Smooth muscle cell (in vitro differentiated cells): ENCODE results near the gene ZBTB32. TPM values are rescaled to one million over a fixed set of nuclear protein-coding genes. Genes with fewer than 3 reads are reported as not detected.

Source experiments
- DNase-seq: peaks from one replicate; lab custom pipeline; 2025; ENCODE audit not compliant: unreplicated experiment; lab: John Stamatoyannopoulos, UW
- H2AFZ ChIP-seq: fragments of 200-600 bp; sonication (generic); 2 replicates; pipeline ENCODE4 v1.6.0; 2016; ENCODE audit warnings: antibody characterized with exemption, low read depth, mild to moderate bottlenecking
- H3F3A ChIP-seq: fragments of 200-600 bp; sonication (generic); 2 replicates; pipeline ENCODE4 v1.6.0; 2017; ENCODE audit warnings: antibody characterized with exemption, low read depth
- H3K27ac ChIP-seq: fragments of 200-600 bp; sonication (generic); 2 replicates; pipeline ENCODE4 v1.5.1; 2016; ENCODE audit warnings: low read depth, mild to moderate bottlenecking
- H3K27me3 ChIP-seq: fragments of 200-600 bp; sonication (generic); 2 replicates; pipeline ENCODE4 v1.6.1; 2016; ENCODE audit warnings: low read depth, mild to moderate bottlenecking
- H3K36me3 ChIP-seq: fragments of 200-600 bp; sonication (generic); 2 replicates; pipeline ENCODE4 v1.5.1; 2016; ENCODE audit warnings: low read depth
- H3K4me1 ChIP-seq: fragments of 200-600 bp; sonication (generic); 2 replicates; pipeline ENCODE4 v1.5.1; 2016; ENCODE audit warnings: low read depth
- H3K4me2 ChIP-seq: fragments of 200-600 bp; sonication (generic); 2 replicates; pipeline ENCODE4 v1.6.0; 2016; ENCODE audit warnings: mild to moderate bottlenecking
- H3K4me3 ChIP-seq: fragments of 200-600 bp; sonication (generic); 2 replicates; pipeline ENCODE4 v1.5.1; 2016; ENCODE audit warnings: mild to moderate bottlenecking
- H3K79me2 ChIP-seq: fragments of 200-600 bp; sonication (generic); 2 replicates; pipeline ENCODE4 v1.6.0; 2016; ENCODE audit warnings: low read depth, mild to moderate bottlenecking
- H3K9ac ChIP-seq: fragments of 200-600 bp; sonication (generic); 2 replicates; pipeline ENCODE4 v1.6.0; 2016; ENCODE audit warnings: low read depth
- H3K9me3 ChIP-seq: fragments of 200-600 bp; sonication (generic); replicated peaks from 2 replicates; pipeline ENCODE4 v1.5.1; 2016; ENCODE audit warnings: low read depth
- H4K20me1 ChIP-seq: fragments of 200-600 bp; sonication (generic); 2 replicates; pipeline ENCODE4 v1.6.0; 2016; ENCODE audit warnings: low read depth
- WGBS: methylation state at CpG from one replicate; pipeline ENCODE4 v1.1.7; 2016; ENCODE audit warnings: low lambda C conversion rate; 5-methylcytosine and 5-hydroxymethylcytosine counted together
- polyA plus RNA-seq: library from polyadenylated mRNA; unstranded; fragments of >200 nt; fragmentation: Nextera tagmentation; extraction: Ambion mirVana; gene quantifications from 2 replicates; pipeline ENCODE4 v1.2.1, GENCODE V29; 2016
- total RNA-seq: library from RNA; depleted of rRNA; stranded (reverse); fragments of >200 nt; gene quantifications from 2 replicates; pipeline ENCODE4 v1.2.3, GENCODE V29; 2014
- TF ChIP-seq, protein P1 (sequence below): fragments of 200-600 bp; sonication (generic); IDR thresholded peaks from 2 replicates; pipeline ENCODE4 v1.5.1; 2017; ENCODE audit warnings: borderline replicate concordance, mild to moderate bottlenecking, antibody characterized with exemption; ENCODE audit not compliant: insufficient read depth, poor library complexity, severe bottlenecking

Gene ZBTB32
- total and polyA plus RNA-seq, 2 experiments from 2014 or later = 1.3 TPM; not detected in 1

DNA sequence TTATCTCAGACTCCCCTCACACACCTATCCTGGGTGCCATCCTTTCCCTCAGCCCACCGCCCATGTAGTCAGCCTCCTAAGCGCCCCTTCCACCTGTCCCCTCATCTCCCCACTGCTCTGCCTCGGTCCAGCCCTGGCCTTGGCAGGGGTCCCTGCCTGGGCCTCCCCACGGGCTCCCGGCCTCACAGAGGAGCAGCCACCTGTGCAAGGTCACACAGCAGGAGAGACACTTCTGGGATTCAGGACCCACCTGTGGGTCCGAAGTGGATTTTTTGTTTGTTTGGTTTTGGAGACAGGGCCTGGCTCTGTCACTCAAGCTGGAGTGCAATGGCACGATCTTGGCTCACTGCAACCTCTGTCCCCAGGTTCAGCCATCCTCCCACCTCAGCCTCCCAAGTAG is 38.8 kb upstream of the ZBTB32 start:
- Histone ChIP-seq H3K27ac (no peak overlapping the region), H3F3A (no peaks in the 10 kb centered on the region), H3K4me3 (no peak overlapping the region), H4K20me1 (peaks cover 4% of the 10 kb centered on the region), H3K27me3 (no peaks in the 10 kb centered on the region), H3K79me2 (no peaks in the 10 kb centered on the region), H3K36me3 (no peaks in the 10 kb centered on the region), H3K9me3 (no peaks in the 10 kb centered on the region), H3K4me1 (no peaks in the 10 kb centered on the region), H2AFZ (no peak overlapping the region), H3K4me2 (no peak overlapping the region), H3K9ac (no peak overlapping the region)
- TF ChIP-seq, protein P1, sequence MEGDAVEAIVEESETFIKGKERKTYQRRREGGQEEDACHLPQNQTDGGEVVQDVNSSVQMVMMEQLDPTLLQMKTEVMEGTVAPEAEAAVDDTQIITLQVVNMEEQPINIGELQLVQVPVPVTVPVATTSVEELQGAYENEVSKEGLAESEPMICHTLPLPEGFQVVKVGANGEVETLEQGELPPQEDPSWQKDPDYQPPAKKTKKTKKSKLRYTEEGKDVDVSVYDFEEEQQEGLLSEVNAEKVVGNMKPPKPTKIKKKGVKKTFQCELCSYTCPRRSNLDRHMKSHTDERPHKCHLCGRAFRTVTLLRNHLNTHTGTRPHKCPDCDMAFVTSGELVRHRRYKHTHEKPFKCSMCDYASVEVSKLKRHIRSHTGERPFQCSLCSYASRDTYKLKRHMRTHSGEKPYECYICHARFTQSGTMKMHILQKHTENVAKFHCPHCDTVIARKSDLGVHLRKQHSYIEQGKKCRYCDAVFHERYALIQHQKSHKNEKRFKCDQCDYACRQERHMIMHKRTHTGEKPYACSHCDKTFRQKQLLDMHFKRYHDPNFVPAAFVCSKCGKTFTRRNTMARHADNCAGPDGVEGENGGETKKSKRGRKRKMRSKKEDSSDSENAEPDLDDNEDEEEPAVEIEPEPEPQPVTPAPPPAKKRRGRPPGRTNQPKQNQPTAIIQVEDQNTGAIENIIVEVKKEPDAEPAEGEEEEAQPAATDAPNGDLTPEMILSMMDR = no peak
- 98% methylated on average over 7 of the region's 7 CpGs for whole genome bisulfite sequencing
- no peak for DNase-seq

- H2AFZ ChIP-seq = no peak within 1 kb of the TSS
- no peaks in the 10 kb centered on the region for H3K79me2 ChIP-seq
- peaks cover 4% of the 10 kb centered on the region for H4K20me1 ChIP-seq
- no peaks in the 10 kb centered on the region for H3K27me3 ChIP-seq
- H3K9ac ChIP-seq = no peak within 1 kb of the TSS
- no peaks in the 10 kb centered on the region for H3F3A ChIP-seq
- H3K9me3 ChIP-seq = no peaks in the 10 kb centered on the region
- 85% methylated on average over 16 of the region's 16 CpGs for WGBS
- no peak within 1 kb of the TSS for H3K27ac ChIP-seq
- no peak for DNase-seq
- TF ChIP-seq, protein P1 = no peak
- H3K4me2 ChIP-seq = no peak within 1 kb of the TSS
- H3K4me3 ChIP-seq = no peak within 1 kb of the TSS
- H3K36me3 ChIP-seq = no peaks in the 10 kb centered on the region
- no peaks in the 10 kb centered on the region for H3K4me1 ChIP-seq
These were observed 38.0 kb upstream of the ZBTB32 start, which contains the start of gene UPK1A for GRCh38 chr19:35666251-35666913. UPK1A (plus strand) TSS chr19:35666517; CDS start chr19:35666813, 296 bp downstream.

DNA sequence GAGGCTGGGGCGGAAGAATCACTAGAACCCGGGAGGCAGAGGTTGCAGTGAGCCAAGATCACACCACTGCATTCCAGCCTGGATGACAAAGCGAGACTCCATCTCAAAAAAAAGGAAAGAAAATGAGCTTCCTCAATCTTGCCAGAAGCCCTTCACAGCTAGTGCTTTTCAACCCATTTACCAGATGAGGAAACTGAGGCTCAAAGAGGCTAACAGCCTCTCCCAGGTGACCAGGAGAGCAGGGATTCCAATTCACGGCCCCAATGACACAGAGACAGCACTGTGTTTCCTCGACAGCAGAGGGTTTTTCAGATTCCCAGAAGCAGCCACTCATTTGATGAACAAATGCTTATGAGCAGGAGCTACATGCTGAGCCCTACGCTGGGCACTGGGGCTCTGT is 34.8 kb upstream of the ZBTB32 start:
- Histone ChIP-seq H3F3A (no peaks in the 10 kb centered on the region), H2AFZ (no peak overlapping the region), H3K79me2 (no peaks in the 10 kb centered on the region), H3K36me3 (no peaks in the 10 kb centered on the region), H3K4me3 (no peak overlapping the region), H3K4me2 (no peak overlapping the region), H3K4me1 (no peaks in the 10 kb centered on the region), H4K20me1 (peaks cover 4% of the 10 kb centered on the region), H3K9ac (no peak overlapping the region), H3K27me3 (no peaks in the 10 kb centered on the region), H3K9me3 (no peaks in the 10 kb centered on the region), H3K27ac (no peak overlapping the region)
- TF ChIP-seq, protein P1 = no peak
- no peak for DNase-seq
- WGBS = 86% methylated on average over 6 of the region's 6 CpGs

DNA sequence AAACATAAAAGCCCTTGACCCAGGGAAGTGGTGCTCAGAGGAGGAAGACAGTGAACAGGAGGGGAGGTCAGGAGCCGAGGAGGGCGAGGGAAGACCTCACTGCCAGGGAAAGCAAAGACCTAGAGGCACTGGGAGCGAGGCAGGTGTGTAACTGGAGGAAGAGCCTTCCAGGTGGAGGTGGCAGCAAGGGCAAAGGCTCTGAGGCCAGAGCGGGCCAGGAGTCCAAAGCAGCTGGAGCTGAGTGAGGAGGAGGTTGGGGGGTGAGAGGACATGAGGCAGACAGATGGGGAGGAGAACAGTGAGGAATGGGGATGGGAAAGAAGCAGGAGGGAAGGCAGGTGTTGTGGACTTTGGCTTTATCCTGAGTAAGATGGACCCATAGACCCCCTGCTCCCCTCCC is 34.4 kb upstream of the ZBTB32 start:
- Histone ChIP-seq H3K4me1 (no peaks in the 10 kb centered on the region), H3K36me3 (no peaks in the 10 kb centered on the region), H3K4me2 (no peak overlapping the region), H3F3A (no peaks in the 10 kb centered on the region), H3K9me3 (no peaks in the 10 kb centered on the region), H3K79me2 (no peaks in the 10 kb centered on the region), H4K20me1 (peaks cover 3% of the 10 kb centered on the region), H3K27me3 (no peaks in the 10 kb centered on the region), H2AFZ (no peak overlapping the region), H3K4me3 (no peak overlapping the region), H3K27ac (no peak overlapping the region), H3K9ac (no peak overlapping the region)
- TF ChIP-seq, protein P1 = no peak
- 78% methylated on average over 4 of the region's 4 CpGs for WGBS
- DNase-seq = no peak
